Neural progenitor cell (in vitro differentiated cells): Measurements from ENCODE around the gene AP2M1. TPM values are rescaled to one million over a fixed set of nuclear protein-coding genes. Genes with fewer than 3 reads are reported as not detected.
"Not testable (repeated sequence)": the region's sequence is repeated elsewhere in the genome, so short reads cannot be mapped to it uniquely, and the experiment has no call there.

Source experiments
- DNase-seq: peaks from one replicate; pipeline ENCODE4 v3.0.0-alpha.2; 2016; ENCODE audit warnings: low spot score
- H2AFZ ChIP-seq: fragments of 200-600 bp; sonication (generic); replicated peaks from 2 replicates; pipeline ENCODE4 v1.6.1; 2016; ENCODE audit warnings: antibody characterized with exemption
- H3F3A ChIP-seq: fragments of 200-600 bp; sonication (generic); 2 replicates; pipeline ENCODE4 v1.6.1; 2016; ENCODE audit warnings: antibody characterized with exemption, low read depth
- H3K27ac ChIP-seq: fragments of 200-600 bp; sonication (generic); 2 replicates; pipeline ENCODE4 v1.5.1; 2016; ENCODE audit warnings: mild to moderate bottlenecking
- H3K27me3 ChIP-seq: fragments of 200-600 bp; sonication (generic); 2 replicates; pipeline ENCODE4 v1.6.1; 2016; ENCODE audit warnings: mild to moderate bottlenecking, moderate library complexity
- H3K36me3 ChIP-seq: fragments of 200-600 bp; sonication (generic); 2 replicates; pipeline ENCODE4 v1.5.1; 2016
- H3K4me1 ChIP-seq: fragments of 200-600 bp; sonication (generic); 2 replicates; pipeline ENCODE4 v1.6.1; 2016; ENCODE audit warnings: mixed run types
- H3K4me2 ChIP-seq: fragments of 200-600 bp; sonication (generic); 2 replicates; pipeline ENCODE4 v1.6.1; 2016
- H3K4me3 ChIP-seq: fragments of 200-600 bp; sonication (generic); 2 replicates; pipeline ENCODE4 v1.5.1; 2016
- H3K79me2 ChIP-seq: fragments of 200-600 bp; sonication (generic); 2 replicates; pipeline ENCODE4 v1.6.1; 2016; ENCODE audit warnings: low read depth
- H3K9ac ChIP-seq: fragments of 200-600 bp; sonication (generic); 2 replicates; pipeline ENCODE4 v1.6.1; 2016
- H3K9me3 ChIP-seq: fragments of 200-600 bp; sonication (generic); 2 replicates; pipeline ENCODE4 v1.5.1; 2016; ENCODE audit warnings: low read depth
- H4K20me1 ChIP-seq: fragments of 200-600 bp; sonication (generic); 2 replicates; pipeline ENCODE4 v1.6.1; 2016; ENCODE audit warnings: low read depth
- H3K27ac Mint-ChIP-seq: 3 replicates; pipeline ENCODE4 v1.8.0; 2021; ENCODE audit warnings: mixed read lengths
- H3K27me3 Mint-ChIP-seq: 2 replicates; pipeline ENCODE4 v1.8.0; 2022; ENCODE audit warnings: low read depth, mild to moderate bottlenecking, inconsistent platforms, moderate library complexity, mixed read lengths; ENCODE audit not compliant: insufficient read depth
- H3K36me3 Mint-ChIP-seq: 3 replicates; pipeline ENCODE4 v1.8.0; 2021; ENCODE audit warnings: mixed read lengths
- H3K4me1 Mint-ChIP-seq: 3 replicates; pipeline ENCODE4 v1.8.0; 2021; ENCODE audit warnings: mixed read lengths
- H3K4me3 Mint-ChIP-seq: 3 replicates; pipeline ENCODE4 v1.8.0; 2021; ENCODE audit warnings: mild to moderate bottlenecking, moderate library complexity, mixed read lengths
- H3K9me3 Mint-ChIP-seq: 3 replicates; pipeline ENCODE4 v1.8.0; 2020; ENCODE audit warnings: mixed read lengths
- EZH2 ChIP-seq: fragments of 200-600 bp; sonication (generic); IDR thresholded peaks from 2 replicates; pipeline ENCODE4 v1.6.1; 2017; ENCODE audit warnings: antibody characterized with exemption, mild to moderate bottlenecking, moderate library complexity
- EZH2phosphoT487 ChIP-seq: fragments of 200-600 bp; sonication (generic); IDR thresholded peaks from 2 replicates; pipeline ENCODE4 v1.6.1; 2017; ENCODE audit warnings: antibody characterized with exemption
- total RNA-seq: library from RNA; depleted of rRNA; stranded (reverse); fragments of >200 nt; gene quantifications from 2 replicates; pipeline ENCODE4 v1.2.3, GENCODE V29; 2015; ENCODE audit warnings: low replicate concordance
- TF ChIP-seq, protein P1 (sequence below): fragments of 200-600 bp; sonication (generic); IDR thresholded peaks from 2 replicates; pipeline ENCODE4 v1.5.1; 2017; ENCODE audit warnings: antibody characterized with exemption, mild to moderate bottlenecking

Gene AP2M1
- total RNA-seq, 1 donor from 2014 or later, result 309 TPM

DNA sequence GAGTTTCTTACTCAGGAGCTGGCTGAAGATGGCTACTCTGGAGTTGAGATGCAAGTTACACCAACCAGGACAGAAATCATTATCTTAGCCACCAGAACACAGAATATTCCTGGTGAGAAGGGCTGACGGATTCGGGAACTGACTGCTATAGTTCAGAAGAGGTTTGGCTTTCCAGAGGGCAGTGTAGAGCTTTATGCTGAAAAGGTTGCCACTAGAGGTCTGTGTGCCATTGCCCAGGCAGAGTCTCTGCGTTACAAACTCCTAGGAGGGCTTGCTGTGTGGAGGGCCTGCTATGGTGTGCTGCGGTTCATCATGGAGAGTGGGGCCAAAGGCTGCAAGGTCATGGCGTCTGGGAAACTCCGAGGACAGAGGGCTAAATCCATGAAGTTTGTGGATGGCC, 24.9 kb upstream of the AP2M1 start:
- not testable (repeated sequence) for H2AFZ ChIP-seq, H3K27ac Mint-ChIP-seq, H3K4me3 Mint-ChIP-seq, H3K36me3 Mint-ChIP-seq, H3K4me1 ChIP-seq, H3K9ac ChIP-seq, H3K27me3 Mint-ChIP-seq, H4K20me1 ChIP-seq, H3K79me2 ChIP-seq, H3K27me3 ChIP-seq, H3K27ac ChIP-seq, H3K9me3 ChIP-seq, H3K4me3 ChIP-seq, H3K9me3 Mint-ChIP-seq, H3K36me3 ChIP-seq, H3K4me2 ChIP-seq
- TF ChIP-seq, protein P1, sequence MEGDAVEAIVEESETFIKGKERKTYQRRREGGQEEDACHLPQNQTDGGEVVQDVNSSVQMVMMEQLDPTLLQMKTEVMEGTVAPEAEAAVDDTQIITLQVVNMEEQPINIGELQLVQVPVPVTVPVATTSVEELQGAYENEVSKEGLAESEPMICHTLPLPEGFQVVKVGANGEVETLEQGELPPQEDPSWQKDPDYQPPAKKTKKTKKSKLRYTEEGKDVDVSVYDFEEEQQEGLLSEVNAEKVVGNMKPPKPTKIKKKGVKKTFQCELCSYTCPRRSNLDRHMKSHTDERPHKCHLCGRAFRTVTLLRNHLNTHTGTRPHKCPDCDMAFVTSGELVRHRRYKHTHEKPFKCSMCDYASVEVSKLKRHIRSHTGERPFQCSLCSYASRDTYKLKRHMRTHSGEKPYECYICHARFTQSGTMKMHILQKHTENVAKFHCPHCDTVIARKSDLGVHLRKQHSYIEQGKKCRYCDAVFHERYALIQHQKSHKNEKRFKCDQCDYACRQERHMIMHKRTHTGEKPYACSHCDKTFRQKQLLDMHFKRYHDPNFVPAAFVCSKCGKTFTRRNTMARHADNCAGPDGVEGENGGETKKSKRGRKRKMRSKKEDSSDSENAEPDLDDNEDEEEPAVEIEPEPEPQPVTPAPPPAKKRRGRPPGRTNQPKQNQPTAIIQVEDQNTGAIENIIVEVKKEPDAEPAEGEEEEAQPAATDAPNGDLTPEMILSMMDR, result peak; percentile 19
- peaks cover 21% of the 10 kb centered on the region for H3F3A ChIP-seq
- DNase-seq, result peak; percentile 21
- peaks cover 16% of the 10 kb centered on the region for H3K4me1 Mint-ChIP-seq

DNA sequence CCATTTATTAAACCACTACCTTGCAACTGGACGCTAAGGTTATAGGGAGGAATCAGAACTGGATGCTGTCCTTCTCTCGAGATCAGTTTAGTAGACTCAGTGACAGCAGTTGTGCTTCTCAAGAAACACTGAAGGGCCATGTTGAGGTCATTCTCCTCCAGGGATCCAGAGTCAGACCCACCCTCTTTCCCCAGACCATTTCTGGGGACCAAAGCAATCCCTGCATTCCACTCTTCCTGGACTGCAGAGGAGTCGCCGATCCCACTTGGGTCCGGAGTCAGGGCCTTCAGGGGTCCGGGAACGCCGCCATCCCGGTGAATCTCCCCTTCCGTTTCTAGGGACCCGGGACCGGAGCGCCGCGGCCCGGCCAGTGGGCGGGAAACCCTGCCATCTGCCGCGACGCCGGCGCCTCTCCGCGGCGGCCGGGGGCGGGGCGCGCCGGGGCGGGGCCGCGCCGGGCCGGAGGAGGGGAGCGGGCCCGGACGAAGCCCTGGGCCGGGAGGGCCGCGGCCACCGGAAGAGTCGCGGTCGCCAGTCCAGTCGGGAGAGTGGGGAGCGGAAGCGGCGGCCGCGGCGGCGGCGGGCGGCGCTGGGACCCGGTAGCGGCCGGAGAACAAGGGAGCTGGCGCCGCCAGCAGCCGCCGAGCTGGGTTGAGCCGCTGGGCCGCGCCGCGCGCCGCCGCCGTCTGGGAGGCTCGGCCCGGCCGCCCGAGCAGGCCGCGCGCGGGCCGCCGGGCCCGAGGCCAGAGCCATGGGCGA, 19.6 kb upstream of the AP2M1 start, which contains the start of gene DVL3:
TSS of gene DVL3 (plus strand) at position 493 of the 759 bp plus-strand sequence. CDS start at position 752, 259 bp downstream.
- Mint-ChIP-seq H3K27me3 (peaks cover 12% of the 10 kb centered on the region), H3K4me1 (peaks cover 34% of the 10 kb centered on the region), H3K4me3 (peak within 1 kb of the TSS; percentile 99), H3K27ac (peak within 1 kb of the TSS; percentile 97), H3K36me3 (peaks cover under 1% of the 10 kb centered on the region), H3K9me3 (no peaks in the 10 kb centered on the region)
- H3K9ac ChIP-seq, result peak within 1 kb of the TSS; percentile 87
- H3K4me3 ChIP-seq, result peak within 1 kb of the TSS; percentile 100
- H2AFZ ChIP-seq, result peak within 1 kb of the TSS; percentile 89
- DNase-seq, result peak; percentile 88
- no peaks in the 10 kb centered on the region for H3K9me3 ChIP-seq
- peak within 1 kb of the TSS; percentile 92 for H3K27ac ChIP-seq
- TF ChIP-seq EZH2phosphoT487 (no peak), EZH2 (no peak)
- TF ChIP-seq, protein P1, result no peak
- peaks cover 42% of the 10 kb centered on the region for H3F3A ChIP-seq
- peaks cover 30% of the 10 kb centered on the region for H4K20me1 ChIP-seq
- peaks cover 19% of the 10 kb centered on the region for H3K4me1 ChIP-seq
- no peaks in the 10 kb centered on the region for H3K36me3 ChIP-seq
- peaks cover 54% of the 10 kb centered on the region for H3K79me2 ChIP-seq
- no peaks in the 10 kb centered on the region for H3K27me3 ChIP-seq
- peak within 1 kb of the TSS; percentile 86 for H3K4me2 ChIP-seq

DNA sequence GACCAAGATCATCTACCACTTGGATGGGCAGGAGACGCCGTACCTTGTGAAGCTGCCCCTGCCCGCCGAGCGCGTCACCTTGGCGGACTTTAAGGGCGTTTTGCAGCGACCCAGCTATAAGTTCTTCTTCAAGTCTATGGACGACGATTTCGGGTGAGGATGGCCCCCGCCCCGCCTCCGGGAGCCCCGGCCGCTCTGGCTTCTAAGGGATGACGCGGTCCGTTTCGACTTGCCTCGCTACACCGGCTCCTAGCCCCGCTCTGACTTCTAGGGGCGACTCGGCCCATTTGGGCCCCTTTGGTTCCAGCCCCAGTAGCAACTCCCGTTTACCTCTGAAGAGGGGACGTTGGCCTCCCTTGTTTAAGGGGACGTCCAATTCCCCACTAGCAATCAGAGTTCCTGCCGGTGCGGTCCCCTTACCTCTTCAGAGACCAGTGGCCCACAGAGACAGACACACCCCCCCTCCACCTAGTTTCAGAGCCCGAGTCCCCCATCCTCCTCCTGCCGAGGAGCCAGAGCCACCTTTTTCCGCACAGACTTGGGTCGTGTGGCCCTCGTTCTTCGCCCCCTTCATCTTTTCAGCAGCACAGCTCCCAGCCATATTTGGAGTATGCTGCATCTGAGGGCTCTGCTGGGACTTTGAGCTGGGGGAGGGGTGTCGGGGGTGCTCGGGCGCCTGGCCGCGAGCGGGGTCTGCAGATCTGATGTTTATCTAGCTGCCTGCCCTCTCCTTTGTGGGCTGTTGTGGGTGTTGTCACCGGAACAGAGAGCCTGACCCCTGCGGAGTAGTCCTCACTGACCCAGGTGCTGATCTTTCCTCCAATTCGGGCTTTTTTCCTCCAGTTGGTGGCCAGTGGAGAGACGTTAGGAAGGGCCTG, 18.8 kb upstream of the AP2M1 start:
- H3K4me3 ChIP-seq, result peak overlapping the region; percentile 100
- peak overlapping the region; percentile 99 for H3K4me3 Mint-ChIP-seq
- H3K27ac Mint-ChIP-seq, result peak overlapping the region; percentile 97
- H3K9me3 ChIP-seq, result no peaks in the 10 kb centered on the region
- H3F3A ChIP-seq, result peaks cover 42% of the 10 kb centered on the region
- peaks cover 4% of the 10 kb centered on the region for H3K36me3 Mint-ChIP-seq
- TF ChIP-seq EZH2phosphoT487 (no peak), EZH2 (no peak)
- TF ChIP-seq, protein P1, result no peak
- H3K4me2 ChIP-seq, result peak overlapping the region; percentile 86
- H3K79me2 ChIP-seq, result peaks cover 62% of the 10 kb centered on the region
- H3K4me1 ChIP-seq, result peaks cover 19% of the 10 kb centered on the region
- H3K4me1 Mint-ChIP-seq, result peaks cover 36% of the 10 kb centered on the region
- H4K20me1 ChIP-seq, result peaks cover 38% of the 10 kb centered on the region
- no peaks in the 10 kb centered on the region for H3K27me3 ChIP-seq
- peak overlapping the region; percentile 87 for H3K9ac ChIP-seq
- DNase-seq, result peak; percentile 62
- H2AFZ ChIP-seq, result peak overlapping the region; percentile 82
- peak overlapping the region; percentile 92 for H3K27ac ChIP-seq
- no peaks in the 10 kb centered on the region for H3K36me3 ChIP-seq
- peaks cover 12% of the 10 kb centered on the region for H3K27me3 Mint-ChIP-seq
- H3K9me3 Mint-ChIP-seq, result no peaks in the 10 kb centered on the region
